ENCODE measurements around the gene AJAP1.

DNA sequence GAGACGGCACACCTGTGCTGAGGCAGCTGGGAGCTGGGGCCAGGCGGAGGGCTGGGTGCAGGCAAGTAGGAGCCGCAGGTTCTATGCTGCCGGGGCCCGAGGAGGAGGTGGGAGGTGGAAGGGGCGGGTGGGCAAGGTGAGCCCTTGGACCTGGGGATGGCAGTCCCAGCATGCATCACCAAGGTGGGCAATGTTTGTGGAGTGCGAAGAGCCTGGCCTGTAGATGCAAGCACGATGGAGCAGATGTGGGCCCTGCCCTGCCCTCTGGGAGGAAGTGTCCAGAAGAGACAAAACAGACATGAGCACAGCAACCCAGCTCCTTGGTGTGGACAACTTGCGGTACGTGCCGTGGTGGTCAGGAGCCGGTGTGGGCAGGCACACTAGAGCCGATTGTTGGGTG lies 28.3 kb upstream of the AJAP1 start:
- TF ChIP-seq, protein P1, sequence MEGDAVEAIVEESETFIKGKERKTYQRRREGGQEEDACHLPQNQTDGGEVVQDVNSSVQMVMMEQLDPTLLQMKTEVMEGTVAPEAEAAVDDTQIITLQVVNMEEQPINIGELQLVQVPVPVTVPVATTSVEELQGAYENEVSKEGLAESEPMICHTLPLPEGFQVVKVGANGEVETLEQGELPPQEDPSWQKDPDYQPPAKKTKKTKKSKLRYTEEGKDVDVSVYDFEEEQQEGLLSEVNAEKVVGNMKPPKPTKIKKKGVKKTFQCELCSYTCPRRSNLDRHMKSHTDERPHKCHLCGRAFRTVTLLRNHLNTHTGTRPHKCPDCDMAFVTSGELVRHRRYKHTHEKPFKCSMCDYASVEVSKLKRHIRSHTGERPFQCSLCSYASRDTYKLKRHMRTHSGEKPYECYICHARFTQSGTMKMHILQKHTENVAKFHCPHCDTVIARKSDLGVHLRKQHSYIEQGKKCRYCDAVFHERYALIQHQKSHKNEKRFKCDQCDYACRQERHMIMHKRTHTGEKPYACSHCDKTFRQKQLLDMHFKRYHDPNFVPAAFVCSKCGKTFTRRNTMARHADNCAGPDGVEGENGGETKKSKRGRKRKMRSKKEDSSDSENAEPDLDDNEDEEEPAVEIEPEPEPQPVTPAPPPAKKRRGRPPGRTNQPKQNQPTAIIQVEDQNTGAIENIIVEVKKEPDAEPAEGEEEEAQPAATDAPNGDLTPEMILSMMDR (IDR thresholded peaks at IDR 0.05 in 2 of 3, conservative IDR thresholded peaks at IDR 0.05 in 1 of 3; ENCODE audit: borderline replicate concordance in 1 of 3, insufficient read depth in 1 of 3, low read depth in 2 of 3, low read length in 2 of 3): no peak
- TF ChIP-seq POLR2A (IDR thresholded peaks at IDR 0.05; ENCODE audit: borderline replicate concordance, extremely low read depth, insufficient read depth, insufficient read length): no peak
- TF ChIP-seq SRF (IDR thresholded peaks at IDR 0.05; ENCODE audit: low read depth): no peak
- TF ChIP-seq YY1 (IDR thresholded peaks at IDR 0.05; ENCODE audit: extremely low read depth, insufficient replicate concordance, low read depth, low read length): no peak
- no peak for TF ChIP-seq POLR2AphosphoS5 (IDR thresholded peaks at IDR 0.05; ENCODE audit: low read depth, low read length)
- TF ChIP-seq, protein P2, sequence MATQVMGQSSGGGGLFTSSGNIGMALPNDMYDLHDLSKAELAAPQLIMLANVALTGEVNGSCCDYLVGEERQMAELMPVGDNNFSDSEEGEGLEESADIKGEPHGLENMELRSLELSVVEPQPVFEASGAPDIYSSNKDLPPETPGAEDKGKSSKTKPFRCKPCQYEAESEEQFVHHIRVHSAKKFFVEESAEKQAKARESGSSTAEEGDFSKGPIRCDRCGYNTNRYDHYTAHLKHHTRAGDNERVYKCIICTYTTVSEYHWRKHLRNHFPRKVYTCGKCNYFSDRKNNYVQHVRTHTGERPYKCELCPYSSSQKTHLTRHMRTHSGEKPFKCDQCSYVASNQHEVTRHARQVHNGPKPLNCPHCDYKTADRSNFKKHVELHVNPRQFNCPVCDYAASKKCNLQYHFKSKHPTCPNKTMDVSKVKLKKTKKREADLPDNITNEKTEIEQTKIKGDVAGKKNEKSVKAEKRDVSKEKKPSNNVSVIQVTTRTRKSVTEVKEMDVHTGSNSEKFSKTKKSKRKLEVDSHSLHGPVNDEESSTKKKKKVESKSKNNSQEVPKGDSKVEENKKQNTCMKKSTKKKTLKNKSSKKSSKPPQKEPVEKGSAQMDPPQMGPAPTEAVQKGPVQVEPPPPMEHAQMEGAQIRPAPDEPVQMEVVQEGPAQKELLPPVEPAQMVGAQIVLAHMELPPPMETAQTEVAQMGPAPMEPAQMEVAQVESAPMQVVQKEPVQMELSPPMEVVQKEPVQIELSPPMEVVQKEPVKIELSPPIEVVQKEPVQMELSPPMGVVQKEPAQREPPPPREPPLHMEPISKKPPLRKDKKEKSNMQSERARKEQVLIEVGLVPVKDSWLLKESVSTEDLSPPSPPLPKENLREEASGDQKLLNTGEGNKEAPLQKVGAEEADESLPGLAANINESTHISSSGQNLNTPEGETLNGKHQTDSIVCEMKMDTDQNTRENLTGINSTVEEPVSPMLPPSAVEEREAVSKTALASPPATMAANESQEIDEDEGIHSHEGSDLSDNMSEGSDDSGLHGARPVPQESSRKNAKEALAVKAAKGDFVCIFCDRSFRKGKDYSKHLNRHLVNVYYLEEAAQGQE (IDR thresholded peaks at IDR 0.05; ENCODE audit: low read depth): no peak
- TF ChIP-seq, protein P3, sequence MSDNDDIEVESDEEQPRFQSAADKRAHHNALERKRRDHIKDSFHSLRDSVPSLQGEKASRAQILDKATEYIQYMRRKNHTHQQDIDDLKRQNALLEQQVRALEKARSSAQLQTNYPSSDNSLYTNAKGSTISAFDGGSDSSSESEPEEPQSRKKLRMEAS (IDR thresholded peaks at IDR 0.05): no peak
- TF ChIP-seq, protein P4, sequence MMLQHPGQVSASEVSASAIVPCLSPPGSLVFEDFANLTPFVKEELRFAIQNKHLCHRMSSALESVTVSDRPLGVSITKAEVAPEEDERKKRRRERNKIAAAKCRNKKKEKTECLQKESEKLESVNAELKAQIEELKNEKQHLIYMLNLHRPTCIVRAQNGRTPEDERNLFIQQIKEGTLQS (IDR thresholded peaks at IDR 0.05): no peak

Data from HCT116 (cell line).